Measurements from ENCODE around the gene SPRY2.

Gene SPRY2

DNA sequence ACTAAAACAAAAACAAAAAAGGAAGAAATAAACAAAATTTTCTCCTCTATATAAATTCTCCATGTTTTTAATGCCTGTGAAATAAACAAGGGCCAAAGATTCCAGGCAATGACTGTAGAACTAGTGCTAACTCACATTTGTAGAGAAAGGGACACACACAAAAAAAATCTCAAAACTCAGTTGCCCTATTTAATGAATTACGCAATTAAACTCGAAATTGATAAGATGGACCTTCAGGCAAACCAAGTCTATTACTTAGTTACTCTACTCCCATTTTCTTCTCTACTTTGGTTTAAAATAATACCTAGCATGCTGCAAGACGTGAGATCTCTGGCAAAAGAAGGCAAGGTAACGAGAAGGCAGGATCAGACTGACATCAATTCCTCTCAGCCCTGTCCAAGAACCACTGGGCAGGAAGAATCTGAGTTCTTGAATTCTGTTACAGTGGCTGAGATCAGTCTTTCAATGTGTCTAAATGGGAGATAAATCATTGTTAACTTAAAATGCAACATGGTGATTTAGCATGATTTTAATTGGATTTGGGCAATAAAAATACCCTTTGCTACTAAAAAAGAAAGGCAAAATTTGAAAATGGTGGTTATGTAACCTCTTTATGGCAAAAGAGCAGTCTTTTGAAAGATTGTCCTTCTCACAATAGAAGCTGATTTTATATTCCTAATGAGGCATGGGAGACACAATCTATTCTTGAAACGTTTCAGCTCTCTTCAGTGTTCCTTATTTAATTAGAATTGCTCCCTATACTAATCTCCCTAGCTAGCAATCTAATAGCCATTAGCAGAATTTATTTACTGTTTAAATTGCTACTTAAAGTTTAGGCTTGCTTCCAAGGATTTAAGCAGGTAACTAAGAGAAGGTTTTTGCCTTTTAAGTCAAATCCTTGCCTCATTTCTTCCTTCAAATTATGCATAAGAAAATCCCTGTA is 25.9 kb downstream of the SPRY2 start:
- DNase-seq (ENCODE audit: low read depth in 2 of 2) = no peak

- no peak for DNase-seq (ENCODE audit: low read depth in 2 of 2)
Measured at GRCh38 chr13:80313668-80314256, 27.2 kb downstream of the SPRY2 start.

DNA sequence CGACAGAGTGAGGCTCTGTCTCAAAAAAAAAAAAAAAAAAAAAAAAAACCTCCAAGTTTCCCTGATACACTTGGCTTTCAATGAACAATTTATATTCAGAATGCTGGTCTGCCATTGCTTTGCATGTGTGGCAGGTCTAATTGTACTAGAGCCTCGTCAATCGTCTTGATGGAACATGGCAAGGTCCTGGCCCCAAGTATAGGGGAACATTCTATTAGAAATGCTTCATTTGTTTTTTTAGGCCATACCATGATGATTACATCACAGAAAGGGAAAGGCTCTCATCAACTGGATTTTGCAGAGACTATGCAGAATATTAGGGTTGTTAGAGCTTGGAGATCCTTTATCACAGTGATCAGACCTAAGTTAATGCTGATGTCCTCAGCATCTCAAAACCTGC is 28.0 kb downstream of the SPRY2 start:
- DNase-seq (ENCODE audit: low read depth in 2 of 2) = no peak

GRCh38 chr13:80312012-80312704 is 28.8 kb downstream of the SPRY2 start:
- DNase-seq (ENCODE audit: low read depth in 2 of 2) = no peak

- no peak for DNase-seq (ENCODE audit: low read depth in 2 of 2)
Measured at GRCh38 chr13:80309926-80310325, 31.0 kb downstream of the SPRY2 start.

DNA sequence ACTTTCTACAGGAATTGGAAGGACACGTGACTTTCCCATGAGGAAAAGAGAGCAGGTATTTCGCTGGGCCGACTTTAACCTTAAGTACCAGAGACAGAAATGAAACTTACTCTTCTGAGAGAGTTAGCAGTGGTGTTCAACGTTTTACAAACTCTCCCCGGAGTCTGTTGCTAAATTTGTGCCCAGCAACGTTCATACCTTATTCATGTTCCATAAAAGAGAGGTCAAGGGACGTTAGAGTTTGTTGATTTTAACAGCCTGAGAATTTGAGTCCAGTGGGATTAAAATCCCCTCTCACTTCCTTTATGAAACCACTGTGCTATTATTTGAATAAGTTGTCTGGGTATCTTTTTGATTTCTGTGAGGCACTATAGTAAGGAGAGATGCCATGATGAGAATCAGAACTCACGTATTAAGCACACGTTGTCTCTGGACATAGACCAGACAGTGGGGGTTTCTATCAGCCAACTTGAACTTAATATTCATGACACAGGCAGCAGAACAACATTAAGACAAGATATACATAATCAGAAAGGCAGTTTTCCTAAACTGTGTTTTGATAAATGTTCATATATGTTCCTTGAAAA is 33.4 kb downstream of the SPRY2 start:
- no peak for DNase-seq (ENCODE audit: low read depth in 2 of 2)

DNA sequence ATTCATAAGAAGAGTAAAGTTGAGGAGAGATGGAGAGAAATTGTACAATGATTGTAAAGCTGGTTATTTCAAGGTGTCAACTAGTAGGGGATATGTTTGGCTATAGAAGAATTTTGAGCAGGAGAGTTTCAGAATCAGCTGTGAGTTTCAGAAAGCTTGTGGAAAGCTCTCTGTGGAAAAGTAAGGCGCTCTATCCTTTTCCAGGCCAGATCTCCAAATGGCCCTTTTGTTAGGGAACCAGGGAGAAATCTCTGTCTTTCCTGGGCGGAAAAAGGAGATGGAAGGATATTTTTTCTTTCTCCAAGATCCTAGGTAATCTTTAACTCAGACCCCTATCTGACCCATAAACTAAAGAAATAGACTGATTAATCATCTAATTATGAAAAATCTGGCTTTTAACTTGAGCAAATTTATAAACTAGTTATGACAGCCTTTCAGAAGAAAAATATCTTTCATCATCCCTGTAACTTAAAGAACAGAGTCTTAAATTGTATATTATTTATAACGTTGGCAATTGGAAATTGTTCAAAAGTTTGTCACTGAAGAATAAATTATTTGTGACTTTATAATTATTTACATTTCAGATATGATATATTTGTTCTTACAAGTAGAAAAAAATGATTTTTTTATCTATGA is 34.5 kb downstream of the SPRY2 start:
- no peak for DNase-seq (ENCODE audit: low read depth in 2 of 2)

GRCh38 chr13:80305737-80306136 is 35.2 kb downstream of the SPRY2 start:
- DNase-seq (ENCODE audit: low read depth in 2 of 2) = no peak

- no peak for DNase-seq (ENCODE audit: low read depth in 2 of 2)
Measured at GRCh38 chr13:80303225-80303811, 37.6 kb downstream of the SPRY2 start.

DNA sequence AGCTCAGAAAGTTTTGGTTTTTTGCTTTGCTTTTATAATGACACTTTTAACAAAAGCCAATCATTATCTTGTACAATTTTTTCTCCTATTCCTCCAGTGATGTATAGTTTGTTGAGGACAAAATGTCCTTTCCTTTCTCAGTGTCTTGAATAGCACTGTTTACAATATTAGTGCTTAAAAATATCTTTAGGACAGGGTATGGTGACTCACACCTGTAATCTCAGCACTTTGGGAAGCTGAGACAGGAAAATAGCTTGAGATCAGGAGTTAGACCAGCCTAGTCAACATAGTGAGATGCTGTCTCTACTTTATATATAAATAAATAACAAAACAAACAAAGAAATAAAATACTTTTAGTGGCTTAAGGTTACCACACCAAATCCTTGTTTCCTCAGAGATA is 41.9 kb downstream of the SPRY2 start:
- no peak for DNase-seq (ENCODE audit: low read depth in 2 of 2)

DNA sequence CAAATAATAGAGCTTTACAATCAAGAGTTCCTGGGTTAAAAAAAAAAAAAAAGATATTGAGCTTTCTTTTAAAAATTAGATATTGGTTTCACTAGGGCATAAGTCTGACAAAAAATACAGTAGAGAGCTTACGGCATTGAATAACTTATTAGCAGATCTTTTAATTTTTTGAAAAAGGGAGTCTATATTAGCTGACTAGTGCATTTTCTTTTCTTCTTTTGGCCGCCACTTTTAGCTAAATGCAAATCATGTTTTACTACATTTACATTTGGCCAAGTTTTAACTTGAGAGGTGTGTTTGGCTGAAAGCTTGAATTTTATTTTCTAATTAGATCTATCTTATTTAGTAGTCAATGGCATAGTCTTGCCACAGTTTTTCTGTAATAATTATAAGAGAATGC is 43.4 kb downstream of the SPRY2 start:
- no peak for DNase-seq (ENCODE audit: low read depth in 2 of 2)

GRCh38 chr13:80297094-80297493 is 43.8 kb downstream of the SPRY2 start:
- no peak for DNase-seq (ENCODE audit: low read depth in 2 of 2)

GRCh38 chr13:80296638-80297037 is 44.3 kb downstream of the SPRY2 start:
- DNase-seq (ENCODE audit: low read depth in 2 of 2) = no peak

- no peak for DNase-seq (ENCODE audit: low read depth in 2 of 2)
Measured at GRCh38 chr13:80290591-80290990, 50.3 kb downstream of the SPRY2 start.
